Neural cell (in vitro differentiated cells): ENCODE measurements around the gene TEX9.

Experiments
- EP300 ChIP-seq: fragments of 450-650 bp; conservative IDR thresholded peaks from 2 replicates; pipeline ENCODE4 v1.6.1; 2014; ENCODE audit warnings: antibody characterized with exemption, mild to moderate bottlenecking, moderate library complexity; ENCODE audit not compliant: poor library complexity, severe bottlenecking
- EZH2 ChIP-seq: fragments of 200-600, 300-800 bp; shearing (Covaris generic), sonication (generic); IDR thresholded peaks from 2 replicates; pipeline ENCODE4 v1.6.1; 2014; ENCODE audit warnings: antibody characterized with exemption, low read length, borderline replicate concordance, mild to moderate bottlenecking; ENCODE audit not compliant: insufficient read depth, poor library complexity, severe bottlenecking
- MXI1 ChIP-seq: fragments of 450-650 bp; conservative IDR thresholded peaks from 2 replicates; pipeline ENCODE4 v1.6.1; 2014; ENCODE audit warnings: antibody characterized with exemption, mild to moderate bottlenecking; ENCODE audit not compliant: poor library complexity, severe bottlenecking
- POLR2AphosphoS5 ChIP-seq: IDR thresholded peaks from 2 replicates; pipeline ENCODE4 v1.6.1; 2012
- RAD21 ChIP-seq: fragments of 450-650 bp; conservative IDR thresholded peaks from 2 replicates; pipeline ENCODE4 v1.6.1; 2014; ENCODE audit warnings: antibody characterized with exemption, mild to moderate bottlenecking, moderate library complexity
- TAF1 ChIP-seq: IDR thresholded peaks from 2 replicates; pipeline ENCODE4 v1.6.1; 2012; ENCODE audit warnings: low read depth
- TF ChIP-seq, protein P1 (sequence below): fragments of 450-650 bp; IDR thresholded peaks from 2 replicates; pipeline ENCODE4 v1.5.1; 2014; ENCODE audit warnings: antibody characterized with exemption, mild to moderate bottlenecking, moderate library complexity; ENCODE audit not compliant: poor library complexity, severe bottlenecking
- TF ChIP-seq, protein P2 (sequence below): IDR thresholded peaks from 2 replicates; pipeline ENCODE4 v1.6.1; 2012; ENCODE audit warnings: borderline replicate concordance

DNA sequence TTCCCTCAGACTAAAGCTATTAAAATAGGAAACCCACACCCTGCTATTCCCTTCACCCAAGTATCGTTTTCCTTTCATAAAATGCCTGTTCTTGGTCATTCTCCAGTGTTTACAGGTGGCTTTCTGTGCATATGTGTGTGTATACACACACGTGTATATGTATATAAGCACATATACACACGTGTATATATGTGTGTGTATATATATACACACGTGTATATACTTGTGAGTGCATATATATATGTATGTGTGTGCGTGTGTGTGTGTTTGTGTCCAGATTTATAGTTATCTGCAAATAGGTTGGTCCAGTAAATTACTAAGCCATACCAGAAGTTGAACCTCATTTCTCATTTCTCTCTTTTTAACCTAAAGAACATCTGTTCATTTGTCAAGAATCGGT lies 15.7 kb upstream of the TEX9 start:
- TF ChIP-seq, protein P1, sequence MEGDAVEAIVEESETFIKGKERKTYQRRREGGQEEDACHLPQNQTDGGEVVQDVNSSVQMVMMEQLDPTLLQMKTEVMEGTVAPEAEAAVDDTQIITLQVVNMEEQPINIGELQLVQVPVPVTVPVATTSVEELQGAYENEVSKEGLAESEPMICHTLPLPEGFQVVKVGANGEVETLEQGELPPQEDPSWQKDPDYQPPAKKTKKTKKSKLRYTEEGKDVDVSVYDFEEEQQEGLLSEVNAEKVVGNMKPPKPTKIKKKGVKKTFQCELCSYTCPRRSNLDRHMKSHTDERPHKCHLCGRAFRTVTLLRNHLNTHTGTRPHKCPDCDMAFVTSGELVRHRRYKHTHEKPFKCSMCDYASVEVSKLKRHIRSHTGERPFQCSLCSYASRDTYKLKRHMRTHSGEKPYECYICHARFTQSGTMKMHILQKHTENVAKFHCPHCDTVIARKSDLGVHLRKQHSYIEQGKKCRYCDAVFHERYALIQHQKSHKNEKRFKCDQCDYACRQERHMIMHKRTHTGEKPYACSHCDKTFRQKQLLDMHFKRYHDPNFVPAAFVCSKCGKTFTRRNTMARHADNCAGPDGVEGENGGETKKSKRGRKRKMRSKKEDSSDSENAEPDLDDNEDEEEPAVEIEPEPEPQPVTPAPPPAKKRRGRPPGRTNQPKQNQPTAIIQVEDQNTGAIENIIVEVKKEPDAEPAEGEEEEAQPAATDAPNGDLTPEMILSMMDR, result no peak
- TF ChIP-seq POLR2AphosphoS5 (no peak), EP300 (no peak), TAF1 (no peak), EZH2 (no peak), MXI1 (no peak), RAD21 (no peak)
- TF ChIP-seq, protein P2, sequence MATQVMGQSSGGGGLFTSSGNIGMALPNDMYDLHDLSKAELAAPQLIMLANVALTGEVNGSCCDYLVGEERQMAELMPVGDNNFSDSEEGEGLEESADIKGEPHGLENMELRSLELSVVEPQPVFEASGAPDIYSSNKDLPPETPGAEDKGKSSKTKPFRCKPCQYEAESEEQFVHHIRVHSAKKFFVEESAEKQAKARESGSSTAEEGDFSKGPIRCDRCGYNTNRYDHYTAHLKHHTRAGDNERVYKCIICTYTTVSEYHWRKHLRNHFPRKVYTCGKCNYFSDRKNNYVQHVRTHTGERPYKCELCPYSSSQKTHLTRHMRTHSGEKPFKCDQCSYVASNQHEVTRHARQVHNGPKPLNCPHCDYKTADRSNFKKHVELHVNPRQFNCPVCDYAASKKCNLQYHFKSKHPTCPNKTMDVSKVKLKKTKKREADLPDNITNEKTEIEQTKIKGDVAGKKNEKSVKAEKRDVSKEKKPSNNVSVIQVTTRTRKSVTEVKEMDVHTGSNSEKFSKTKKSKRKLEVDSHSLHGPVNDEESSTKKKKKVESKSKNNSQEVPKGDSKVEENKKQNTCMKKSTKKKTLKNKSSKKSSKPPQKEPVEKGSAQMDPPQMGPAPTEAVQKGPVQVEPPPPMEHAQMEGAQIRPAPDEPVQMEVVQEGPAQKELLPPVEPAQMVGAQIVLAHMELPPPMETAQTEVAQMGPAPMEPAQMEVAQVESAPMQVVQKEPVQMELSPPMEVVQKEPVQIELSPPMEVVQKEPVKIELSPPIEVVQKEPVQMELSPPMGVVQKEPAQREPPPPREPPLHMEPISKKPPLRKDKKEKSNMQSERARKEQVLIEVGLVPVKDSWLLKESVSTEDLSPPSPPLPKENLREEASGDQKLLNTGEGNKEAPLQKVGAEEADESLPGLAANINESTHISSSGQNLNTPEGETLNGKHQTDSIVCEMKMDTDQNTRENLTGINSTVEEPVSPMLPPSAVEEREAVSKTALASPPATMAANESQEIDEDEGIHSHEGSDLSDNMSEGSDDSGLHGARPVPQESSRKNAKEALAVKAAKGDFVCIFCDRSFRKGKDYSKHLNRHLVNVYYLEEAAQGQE, result no peak
